ENCODE data around the gene C2CD2L. TPM values are rescaled to one million over a fixed set of nuclear protein-coding genes. Genes with fewer than 3 reads are reported as not detected.

The C2CD2L gene
- total and polyA plus RNA-seq, 2 donors (not counting 1 experiment from before 2014, with no cell fraction given) = 3.0 TPM

DNA sequence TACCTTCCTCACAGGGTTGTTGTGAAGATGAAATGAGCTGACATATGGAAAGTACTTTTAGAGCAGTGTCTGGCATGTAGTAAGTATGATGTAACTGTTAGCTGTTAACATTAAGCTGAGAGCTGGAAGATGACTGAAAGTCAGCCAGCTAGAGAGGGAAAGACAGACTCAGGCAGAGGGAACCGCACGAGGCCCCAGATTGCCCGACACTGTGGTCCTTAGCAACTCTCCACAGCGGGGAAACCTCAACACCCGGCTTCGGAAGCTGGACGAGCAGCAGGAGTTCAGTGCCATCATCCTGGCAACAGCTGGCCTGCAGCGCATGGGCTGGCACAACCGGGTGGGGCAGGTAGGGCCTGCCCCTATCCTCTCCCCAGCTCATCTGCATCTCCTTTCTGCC, 16.0 kb upstream of the C2CD2L start:
- Histone ChIP-seq H3K27ac (ENCODE audit: insufficient read depth, low read length) (no peak overlapping the region), H2AFZ (ENCODE audit: low read length) (no peak overlapping the region), H3K79me2 (ENCODE audit: control insufficient read depth, insufficient read depth, low read length) (peaks cover 36% of the 10 kb centered on the region)

DNA sequence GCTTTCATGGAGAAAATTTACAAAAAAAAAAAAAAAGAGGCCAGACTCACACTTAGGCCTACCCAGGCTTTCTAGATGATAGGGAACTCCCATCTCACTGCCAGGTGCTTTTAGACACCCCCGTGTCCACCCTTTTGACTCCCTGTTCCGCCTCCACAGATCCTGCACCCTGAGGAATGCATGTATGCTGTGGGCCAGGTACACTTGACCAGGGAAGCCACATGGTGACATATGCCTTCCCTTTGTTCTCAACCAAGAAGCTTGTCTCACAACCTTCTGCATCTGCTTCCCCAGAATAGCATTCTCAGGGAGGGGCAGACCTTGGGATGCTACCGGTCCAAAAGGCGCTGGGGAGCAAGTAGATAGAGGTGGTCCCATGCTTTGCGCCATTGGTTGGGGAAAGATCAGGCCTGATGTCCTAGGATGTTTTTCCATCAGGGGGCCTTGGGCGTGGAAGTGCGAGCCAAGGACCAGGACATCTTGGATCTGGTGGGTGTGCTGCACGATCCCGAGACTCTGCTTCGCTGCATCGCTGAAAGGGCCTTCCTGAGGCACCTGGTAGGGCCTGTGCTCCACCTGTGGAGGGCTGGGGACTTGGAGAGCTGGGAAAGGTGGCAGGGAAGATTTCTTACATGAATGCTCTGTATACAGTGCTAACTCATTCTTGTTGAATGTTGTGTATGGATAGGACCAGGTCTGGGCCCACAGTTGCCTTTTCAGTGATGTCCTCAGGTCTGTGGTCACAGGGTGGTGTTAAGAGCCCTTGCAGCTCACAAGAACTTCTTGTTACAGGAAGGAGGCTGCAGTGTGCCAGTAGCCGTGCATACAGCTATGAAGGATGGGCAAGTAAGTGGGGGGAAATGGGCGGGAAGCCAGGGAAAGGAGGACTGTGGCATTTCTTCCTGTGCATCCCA, 14.9 kb upstream of the C2CD2L start:
- no peaks in the 10 kb centered on the region for H3K9me3 ChIP-seq (ENCODE audit: control insufficient read depth, insufficient read depth, low read depth, low read length)
- H3K27ac ChIP-seq (ENCODE audit: insufficient read depth, low read length) = no peak overlapping the region
- H3K36me3 ChIP-seq (ENCODE audit: control insufficient read depth, insufficient read depth, low read length) = peaks cover 15% of the 10 kb centered on the region
- no peak for DNase-seq (ENCODE audit: low read depth in 2 of 2)
- H3K4me3 ChIP-seq (replicated peaks in 1 of 4; ENCODE audit: control extremely low read depth in 1 of 4, insufficient read depth in 1 of 4, low read depth in 3 of 4, low read length in 4 of 4) = peak overlapping the region in 3 of 4 experiments; percentile 68 to 86 (median 78)
- no peak overlapping the region for H3K9ac ChIP-seq (ENCODE audit: insufficient read depth, low read length)
- no peak overlapping the region for H2AFZ ChIP-seq (ENCODE audit: low read length)
- peaks cover 36% of the 10 kb centered on the region for H3K79me2 ChIP-seq (ENCODE audit: control insufficient read depth, insufficient read depth, low read length)
- peaks cover 12% of the 10 kb centered on the region for H3K4me1 ChIP-seq (ENCODE audit: control insufficient read depth, extremely low read depth, insufficient read depth, low read length)
- H3K4me2 ChIP-seq (ENCODE audit: extremely low read depth, insufficient read depth, low read length) = peak overlapping the region; percentile 79
- no peaks in the 10 kb centered on the region for H4K20me1 ChIP-seq (ENCODE audit: control insufficient read depth, extremely low read depth, insufficient read depth, low read length)
- no peaks in the 10 kb centered on the region for H3K27me3 ChIP-seq (ENCODE audit: control insufficient read depth, insufficient read depth, low read length)
- TF ChIP-seq, protein P1, sequence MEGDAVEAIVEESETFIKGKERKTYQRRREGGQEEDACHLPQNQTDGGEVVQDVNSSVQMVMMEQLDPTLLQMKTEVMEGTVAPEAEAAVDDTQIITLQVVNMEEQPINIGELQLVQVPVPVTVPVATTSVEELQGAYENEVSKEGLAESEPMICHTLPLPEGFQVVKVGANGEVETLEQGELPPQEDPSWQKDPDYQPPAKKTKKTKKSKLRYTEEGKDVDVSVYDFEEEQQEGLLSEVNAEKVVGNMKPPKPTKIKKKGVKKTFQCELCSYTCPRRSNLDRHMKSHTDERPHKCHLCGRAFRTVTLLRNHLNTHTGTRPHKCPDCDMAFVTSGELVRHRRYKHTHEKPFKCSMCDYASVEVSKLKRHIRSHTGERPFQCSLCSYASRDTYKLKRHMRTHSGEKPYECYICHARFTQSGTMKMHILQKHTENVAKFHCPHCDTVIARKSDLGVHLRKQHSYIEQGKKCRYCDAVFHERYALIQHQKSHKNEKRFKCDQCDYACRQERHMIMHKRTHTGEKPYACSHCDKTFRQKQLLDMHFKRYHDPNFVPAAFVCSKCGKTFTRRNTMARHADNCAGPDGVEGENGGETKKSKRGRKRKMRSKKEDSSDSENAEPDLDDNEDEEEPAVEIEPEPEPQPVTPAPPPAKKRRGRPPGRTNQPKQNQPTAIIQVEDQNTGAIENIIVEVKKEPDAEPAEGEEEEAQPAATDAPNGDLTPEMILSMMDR (conservative IDR thresholded peaks at IDR 0.05 in 1 of 2, IDR thresholded peaks at IDR 0.05 in 1 of 2; ENCODE audit: low read depth in 1 of 2, low read length in 2 of 2) = no peak

More for the DNA sequence above, 16.0 kb upstream of the C2CD2L start:
- peaks cover 12% of the 10 kb centered on the region for H3K4me1 ChIP-seq (ENCODE audit: control insufficient read depth, extremely low read depth, insufficient read depth, low read length)
- peak in 1 of 2 donors; percentile 64 for DNase-seq (ENCODE audit: low read depth in 2 of 2)
- TF ChIP-seq EZH2 (IDR thresholded peaks at IDR 0.05; ENCODE audit: low read length, missing control alignments) = no peak
- TF ChIP-seq, protein P1 (conservative IDR thresholded peaks at IDR 0.05 in 1 of 2, IDR thresholded peaks at IDR 0.05 in 1 of 2; ENCODE audit: low read depth in 1 of 2, low read length in 2 of 2) = no peak
- H3K4me3 ChIP-seq (replicated peaks in 1 of 4; ENCODE audit: control extremely low read depth in 1 of 4, insufficient read depth in 1 of 4, low read depth in 3 of 4, low read length in 4 of 4) = no peak overlapping the region
- H3K36me3 ChIP-seq (ENCODE audit: control insufficient read depth, insufficient read depth, low read length) = peaks cover 12% of the 10 kb centered on the region
- no peaks in the 10 kb centered on the region for H4K20me1 ChIP-seq (ENCODE audit: control insufficient read depth, extremely low read depth, insufficient read depth, low read length)
- H3K9ac ChIP-seq (ENCODE audit: insufficient read depth, low read length) = no peak overlapping the region
- H3K9me3 ChIP-seq (ENCODE audit: control insufficient read depth, insufficient read depth, low read depth, low read length) = no peaks in the 10 kb centered on the region
- no peaks in the 10 kb centered on the region for H3K27me3 ChIP-seq (ENCODE audit: control insufficient read depth, insufficient read depth, low read length)
- H3K4me2 ChIP-seq (ENCODE audit: extremely low read depth, insufficient read depth, low read length) = no peak overlapping the region

DNA sequence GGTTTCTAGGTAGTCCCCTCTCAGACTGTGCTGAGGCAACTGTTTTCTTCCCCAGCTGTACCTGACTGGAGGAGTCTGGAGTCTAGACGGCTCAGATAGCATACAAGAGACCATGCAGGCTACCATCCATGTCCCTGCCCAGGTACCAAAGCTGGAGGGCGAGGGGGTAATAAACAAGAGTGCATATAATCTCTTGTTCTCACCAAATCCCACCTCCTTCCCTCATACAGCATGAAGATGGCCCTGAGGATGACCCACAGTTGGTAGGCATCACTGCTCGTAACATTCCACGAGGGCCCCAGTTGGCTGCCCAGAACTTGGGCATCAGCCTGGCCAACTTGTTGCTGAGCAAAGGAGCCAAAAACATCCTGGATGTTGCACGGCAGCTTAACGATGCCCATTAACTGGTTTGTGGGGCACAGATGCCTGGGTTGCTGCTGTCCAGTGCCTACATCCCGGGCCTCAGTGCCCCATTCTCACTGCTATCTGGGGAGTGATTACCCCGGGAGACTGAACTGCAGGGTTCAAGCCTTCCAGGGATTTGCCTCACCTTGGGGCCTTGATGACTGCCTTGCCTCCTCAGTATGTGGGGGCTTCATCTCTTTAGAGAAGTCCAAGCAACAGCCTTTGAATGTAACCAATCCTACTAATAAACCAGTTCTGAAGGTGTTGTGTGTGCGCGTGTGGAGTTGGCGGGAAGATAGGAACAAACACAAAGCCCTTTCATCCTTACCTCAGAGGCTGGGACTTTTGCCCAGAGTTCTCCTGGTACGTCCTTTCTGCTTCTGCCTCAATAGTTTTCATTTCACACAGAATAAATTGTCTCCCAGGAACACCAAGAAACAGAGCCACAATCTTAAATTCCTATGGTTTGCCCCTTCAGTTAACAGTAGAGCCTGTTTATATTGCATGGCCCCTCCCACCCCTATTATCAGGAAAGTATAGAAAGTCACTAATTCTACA, 14.0 kb upstream of the C2CD2L start:
- Histone ChIP-seq H3K9ac (ENCODE audit: insufficient read depth, low read length) (no peak overlapping the region), H3K27ac (ENCODE audit: insufficient read depth, low read length) (peak overlapping the region; percentile 44), H4K20me1 (ENCODE audit: control insufficient read depth, extremely low read depth, insufficient read depth, low read length) (no peaks in the 10 kb centered on the region), H3K4me2 (ENCODE audit: extremely low read depth, insufficient read depth, low read length) (peak overlapping the region; percentile 79), H3K4me3 (replicated peaks in 1 of 4; ENCODE audit: control extremely low read depth in 1 of 4, insufficient read depth in 1 of 4, low read depth in 3 of 4, low read length in 4 of 4) (peak overlapping the region; percentile 68 to 86 (median 82)), H3K9me3 (ENCODE audit: control insufficient read depth, insufficient read depth, low read depth, low read length) (no peaks in the 10 kb centered on the region), H3K4me1 (ENCODE audit: control insufficient read depth, extremely low read depth, insufficient read depth, low read length) (peaks cover 12% of the 10 kb centered on the region), H2AFZ (ENCODE audit: low read length) (no peak overlapping the region), H3K27me3 (ENCODE audit: control insufficient read depth, insufficient read depth, low read length) (no peaks in the 10 kb centered on the region), H3K36me3 (ENCODE audit: control insufficient read depth, insufficient read depth, low read length) (peaks cover 21% of the 10 kb centered on the region), H3K79me2 (ENCODE audit: control insufficient read depth, insufficient read depth, low read length) (peaks cover 34% of the 10 kb centered on the region)
- TF ChIP-seq EZH2 (IDR thresholded peaks at IDR 0.05; ENCODE audit: low read length, missing control alignments) = no peak
- DNase-seq (ENCODE audit: low read depth in 2 of 2) = peak; percentile 23 to 64

All from fibroblast of lung (primary cell).